Coronary artery (tissue), 2 donors: Measurements from ENCODE around the gene CD244.
"Not testable (repeated sequence)": the region's sequence is repeated elsewhere in the genome, so short reads cannot be mapped to it uniquely, and the experiment has no call there.

Source experiments
- DNase-seq: peaks from one replicate; pipeline ENCODE4 v3.0.0-alpha.2; 2017; ENCODE audit warnings: low spot score
- H3K27ac ChIP-seq, 2 donors: fragments of 200-600 bp; sonication (generic); one replicate each; pipeline ENCODE4 v1.5.1; 2016 to 2019
- H3K4me3 ChIP-seq: fragments of 200-600 bp; sonication (generic); 2 replicates; pipeline ENCODE4 v1.5.1; 2016; ENCODE audit warnings: mild to moderate bottlenecking, moderate library complexity
- CTCF ChIP-seq: fragments of 200-600 bp; sonication (generic); IDR thresholded peaks from one replicate; pipeline ENCODE4 v1.5.1; 2019; ENCODE audit warnings: antibody characterized with exemption

The CD244 gene

GRCh38 chr1:160797271-160797709, 65.4 kb downstream of the CD244 start:
- no peak overlapping the region for H3K4me3 ChIP-seq
- H3K27ac ChIP-seq: no peak overlapping the region
- no peak for TF ChIP-seq CTCF
- no peak for DNase-seq

DNA sequence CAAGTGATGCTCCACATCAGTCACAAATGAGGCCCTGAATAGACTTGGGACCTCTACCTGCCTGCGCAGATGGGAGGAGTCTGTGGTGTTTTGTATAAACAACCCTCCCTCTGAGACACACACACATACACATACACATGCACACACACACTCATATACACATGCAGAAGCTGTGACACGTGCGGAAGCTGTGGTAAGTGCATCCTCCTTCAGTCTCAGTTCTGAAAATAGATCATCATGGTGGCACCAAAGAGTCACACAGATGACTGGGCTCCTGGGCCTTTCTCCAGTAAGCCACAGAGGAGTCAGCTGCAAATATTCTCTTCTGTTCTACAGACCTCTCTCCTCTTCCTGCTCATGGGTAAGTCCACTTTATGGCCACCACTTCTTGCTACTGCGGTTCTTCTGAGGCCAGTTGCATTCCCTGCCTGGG, 66.7 kb downstream of the CD244 start, which contains the start of gene LY9:
TSS of gene LY9 (plus strand) at position 224 of the 433 bp plus-strand sequence. CDS start at position 238, 14 bp downstream.
- Histone ChIP-seq H3K27ac (peak within 1 kb of the TSS in 1 of 2 donors; percentile 19), H3K4me3 (no peak within 1 kb of the TSS)

DNA sequence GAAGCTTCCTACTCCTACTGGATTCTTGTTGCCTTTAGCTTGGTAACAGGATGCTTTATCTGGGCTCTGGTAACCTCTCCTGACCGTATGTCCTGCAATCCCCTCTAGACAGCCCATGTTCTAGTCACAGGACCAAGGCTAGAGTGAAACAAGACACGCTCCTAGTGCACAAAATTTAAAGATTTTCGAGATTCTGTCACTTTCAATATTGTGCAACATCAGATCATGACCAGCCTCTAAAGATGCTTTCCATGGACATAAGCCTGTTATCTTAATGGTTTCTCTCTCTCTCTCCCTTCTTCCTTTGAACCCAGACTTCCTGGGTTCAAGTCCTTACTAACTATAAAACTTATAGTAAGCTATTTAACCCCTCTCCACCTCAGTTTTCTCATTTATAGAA, 68.3 kb downstream of the CD244 start:
- no peak for TF ChIP-seq CTCF
- no peak for DNase-seq
- Histone ChIP-seq H3K4me3 (no peak overlapping the region), H3K27ac (no peak overlapping the region)

More for the DNA sequence above, 66.7 kb downstream of the CD244 start, which contains the start of gene LY9:
- no peak for TF ChIP-seq CTCF
- no peak for DNase-seq

- H3K4me3 ChIP-seq: no peak overlapping the region
- no peak for TF ChIP-seq CTCF
- DNase-seq: no peak
- H3K27ac ChIP-seq: no peak overlapping the region
Measured at GRCh38 chr1:160789702-160790611, 72.7 kb downstream of the CD244 start.

DNA sequence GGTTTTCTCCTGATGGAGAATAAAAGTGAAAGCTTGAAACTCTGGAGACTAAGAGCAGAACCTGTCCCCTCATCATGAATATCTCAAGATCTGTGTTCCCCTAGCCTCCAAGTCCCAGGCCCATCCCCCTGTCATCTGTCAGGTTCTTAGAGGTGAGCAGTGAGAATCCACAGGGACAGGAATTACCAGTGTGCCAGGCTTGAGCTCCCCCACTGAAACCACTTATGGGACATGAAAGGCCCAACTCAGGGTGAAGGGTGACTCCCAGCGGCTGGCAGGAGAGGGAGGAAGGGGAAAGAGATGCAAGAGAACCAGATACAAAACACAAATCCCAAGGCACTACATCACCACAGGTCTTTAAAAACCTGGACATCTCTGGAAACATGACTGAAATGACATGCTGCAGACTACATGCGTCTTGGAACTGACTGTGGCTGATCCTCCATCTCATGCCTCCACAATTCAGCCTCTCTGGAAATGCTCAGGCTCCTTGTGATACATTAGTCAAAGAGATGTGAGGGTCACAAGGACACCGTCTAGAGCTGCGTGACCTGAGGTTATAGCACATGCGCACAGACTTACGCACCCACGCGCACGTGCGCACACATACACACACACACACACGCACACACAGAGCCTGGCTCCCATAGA, 73.5 kb downstream of the CD244 start:
- Histone ChIP-seq H3K4me3 (no peak overlapping the region), H3K27ac (no peak overlapping the region)
- no peak for TF ChIP-seq CTCF
- no peak for DNase-seq

GRCh38 chr1:160782988-160783765, 79.5 kb downstream of the CD244 start:
- DNase-seq, H3K27ac ChIP-seq, H3K4me3 ChIP-seq: not testable (repeated sequence)
